HUES6 (cell line): Measurements from ENCODE around the gene FAM162A.

Source experiments
- H3K27ac ChIP-seq: 2 replicates; pipeline ENCODE4 v1.7.0; 2013; ENCODE audit warnings: low read depth, mild to moderate bottlenecking, low read length, inconsistent platforms
- H3K27me3 ChIP-seq: 2 replicates; pipeline ENCODE4 v1.6.1; 2013; ENCODE audit warnings: low read length; ENCODE audit not compliant: control insufficient read depth, insufficient read depth
- H3K36me3 ChIP-seq: 2 replicates; pipeline ENCODE4 v1.6.1; 2013; ENCODE audit warnings: low read length; ENCODE audit not compliant: control insufficient read depth, insufficient read depth
- H3K4me1 ChIP-seq: 2 replicates; pipeline ENCODE4 v1.6.1; 2013; ENCODE audit warnings: low read length; ENCODE audit not compliant: control insufficient read depth, insufficient read depth
- H3K4me3 ChIP-seq: 2 replicates; pipeline ENCODE4 v1.5.1; 2013; ENCODE audit warnings: low read depth, low read length
- H3K9ac ChIP-seq: one replicate; pipeline ENCODE4 v1.6.1; 2013; ENCODE audit warnings: mild to moderate bottlenecking, low read length
- H3K9me3 ChIP-seq: 2 replicates; pipeline ENCODE4 v1.6.1; 2013; ENCODE audit warnings: low read depth, low read length; ENCODE audit not compliant: control insufficient read depth, insufficient read depth

FAM162A gene

GRCh38 chr3:122456074-122456473, 72.1 kb downstream of the FAM162A start:
- H3K4me1 ChIP-seq: no peaks in the 10 kb centered on the region
- no peaks in the 10 kb centered on the region for H3K9me3 ChIP-seq
- H3K4me3 ChIP-seq: no peak overlapping the region
- H3K27me3 ChIP-seq: no peaks in the 10 kb centered on the region
- H3K27ac ChIP-seq: no peak overlapping the region
- H3K36me3 ChIP-seq: peaks cover 90% of the 10 kb centered on the region
- H3K9ac ChIP-seq: no peak overlapping the region

- Histone ChIP-seq H3K27me3 (no peaks in the 10 kb centered on the region), H3K9me3 (no peaks in the 10 kb centered on the region), H3K36me3 (peaks cover 91% of the 10 kb centered on the region), H3K4me1 (no peaks in the 10 kb centered on the region), H3K4me3 (no peak overlapping the region), H3K27ac (no peak overlapping the region), H3K9ac (no peak overlapping the region)
These were observed 73.7 kb downstream of the FAM162A start for GRCh38 chr3:122457706-122458105.

- no peak overlapping the region for H3K4me3 ChIP-seq
- H3K36me3 ChIP-seq: peaks cover 88% of the 10 kb centered on the region
- no peak overlapping the region for H3K9ac ChIP-seq
- no peaks in the 10 kb centered on the region for H3K4me1 ChIP-seq
- no peaks in the 10 kb centered on the region for H3K9me3 ChIP-seq
- no peaks in the 10 kb centered on the region for H3K27me3 ChIP-seq
- 0 out of 2 replicates have a peak overlapping the region, but pooled peaks have one; percentile 40 for H3K27ac ChIP-seq
These were observed 75.0 kb downstream of the FAM162A start for GRCh38 chr3:122458992-122459391.

GRCh38 chr3:122461806-122462205, 77.8 kb downstream of the FAM162A start:
- Histone ChIP-seq H3K4me3 (no peak overlapping the region), H3K36me3 (peaks cover 85% of the 10 kb centered on the region), H3K9ac (no peak overlapping the region), H3K27ac (no peak overlapping the region), H3K9me3 (no peaks in the 10 kb centered on the region), H3K27me3 (no peaks in the 10 kb centered on the region), H3K4me1 (no peaks in the 10 kb centered on the region)
